WI38 (cell line): ENCODE measurements around the gene GFOD1.

Experiments
- H3K4me3 ChIP-seq: 2 replicates; pipeline ENCODE4 v1.5.1; 2011; ENCODE audit warnings: low read depth, mild to moderate bottlenecking, control low read depth, low read length
- TF ChIP-seq, protein P1 (sequence below): IDR thresholded peaks from 2 replicates; pipeline ENCODE4 v1.5.1; 2012; ENCODE audit warnings: low read depth, mild to moderate bottlenecking, control low read depth, low read length

The GFOD1 gene

DNA sequence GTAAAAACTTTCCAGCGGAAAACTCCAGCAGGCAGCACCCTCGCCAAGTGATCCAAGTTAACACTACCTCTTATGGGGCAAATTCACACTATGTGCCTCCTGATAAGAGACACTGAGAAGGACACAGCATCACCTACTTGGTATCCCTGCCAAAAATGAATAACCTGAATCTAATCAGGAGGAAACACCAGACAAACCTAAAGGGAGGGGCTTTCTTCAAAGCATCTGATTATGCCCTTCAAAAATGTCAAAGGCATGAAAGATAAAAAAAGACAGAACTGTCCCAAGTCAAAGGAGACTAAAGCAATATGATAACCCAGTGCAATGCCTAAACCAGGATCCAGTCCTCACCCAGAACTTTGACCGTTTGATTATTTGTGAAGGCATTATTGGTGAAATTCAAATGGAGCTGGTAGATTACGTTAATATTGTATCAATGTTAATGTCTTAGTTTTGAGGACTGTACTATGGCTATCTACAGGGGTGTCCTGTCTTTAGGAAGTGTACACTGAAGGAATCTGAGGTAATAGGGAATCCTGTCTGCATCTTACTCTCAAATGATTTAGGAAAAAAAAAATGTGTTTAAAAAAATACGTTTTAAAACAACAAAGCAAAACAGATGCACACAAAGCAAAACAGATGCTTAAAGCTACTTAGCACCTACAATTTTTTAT, 167.4 kb downstream of the GFOD1 start:
- no peak overlapping the region for H3K4me3 ChIP-seq
- TF ChIP-seq, protein P1, sequence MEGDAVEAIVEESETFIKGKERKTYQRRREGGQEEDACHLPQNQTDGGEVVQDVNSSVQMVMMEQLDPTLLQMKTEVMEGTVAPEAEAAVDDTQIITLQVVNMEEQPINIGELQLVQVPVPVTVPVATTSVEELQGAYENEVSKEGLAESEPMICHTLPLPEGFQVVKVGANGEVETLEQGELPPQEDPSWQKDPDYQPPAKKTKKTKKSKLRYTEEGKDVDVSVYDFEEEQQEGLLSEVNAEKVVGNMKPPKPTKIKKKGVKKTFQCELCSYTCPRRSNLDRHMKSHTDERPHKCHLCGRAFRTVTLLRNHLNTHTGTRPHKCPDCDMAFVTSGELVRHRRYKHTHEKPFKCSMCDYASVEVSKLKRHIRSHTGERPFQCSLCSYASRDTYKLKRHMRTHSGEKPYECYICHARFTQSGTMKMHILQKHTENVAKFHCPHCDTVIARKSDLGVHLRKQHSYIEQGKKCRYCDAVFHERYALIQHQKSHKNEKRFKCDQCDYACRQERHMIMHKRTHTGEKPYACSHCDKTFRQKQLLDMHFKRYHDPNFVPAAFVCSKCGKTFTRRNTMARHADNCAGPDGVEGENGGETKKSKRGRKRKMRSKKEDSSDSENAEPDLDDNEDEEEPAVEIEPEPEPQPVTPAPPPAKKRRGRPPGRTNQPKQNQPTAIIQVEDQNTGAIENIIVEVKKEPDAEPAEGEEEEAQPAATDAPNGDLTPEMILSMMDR: no peak

- H3K4me3 ChIP-seq: no peak overlapping the region
- TF ChIP-seq, protein P1: no peak
Measured at GRCh38 chr6:13318821-13319220, 168.6 kb downstream of the GFOD1 start.

DNA sequence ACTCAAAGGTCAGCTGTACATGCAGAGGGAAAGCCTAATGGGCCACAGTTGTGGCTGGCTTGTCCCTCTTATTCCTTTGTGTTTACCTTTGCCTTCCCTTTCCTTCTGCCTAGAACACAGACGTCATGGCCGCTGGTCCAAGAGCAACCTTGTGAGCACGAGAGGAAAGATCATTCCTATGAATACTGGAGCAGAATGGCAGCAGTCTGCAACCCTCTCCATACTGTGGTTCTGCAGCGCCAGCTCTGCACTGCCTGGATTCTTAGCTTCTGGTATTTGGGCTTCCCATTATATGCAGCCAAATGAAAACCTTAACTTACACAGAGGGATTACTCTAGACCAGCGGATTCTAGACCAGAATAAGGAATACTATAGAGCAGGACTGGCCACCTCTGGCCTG, 171.5 kb downstream of the GFOD1 start:
- TF ChIP-seq, protein P1: no peak
- no peak overlapping the region for H3K4me3 ChIP-seq

DNA sequence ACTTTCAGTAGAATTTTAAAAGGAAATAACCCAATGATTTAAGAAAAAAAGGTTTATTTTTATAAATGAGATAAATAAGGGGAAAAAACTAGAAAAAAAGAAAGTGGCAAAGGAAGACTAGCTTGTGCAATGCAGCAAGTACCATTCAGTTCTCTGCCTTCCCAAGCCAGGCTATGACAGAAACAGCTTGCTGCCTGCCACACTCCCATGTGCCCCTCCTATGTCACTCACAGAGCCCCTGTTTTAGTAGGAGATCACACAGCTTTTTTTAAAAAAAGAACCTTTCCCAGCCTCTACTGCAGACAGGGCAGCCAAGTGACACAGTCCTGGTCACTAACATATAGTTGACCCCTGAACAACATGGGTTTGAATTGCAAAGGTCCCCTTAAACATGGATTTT, 172.6 kb downstream of the GFOD1 start:
- TF ChIP-seq, protein P1: no peak
- H3K4me3 ChIP-seq: no peak overlapping the region

GRCh38 chr6:13311155-13311554, 176.2 kb downstream of the GFOD1 start:
- TF ChIP-seq, protein P1: no peak
- H3K4me3 ChIP-seq: no peak overlapping the region

DNA sequence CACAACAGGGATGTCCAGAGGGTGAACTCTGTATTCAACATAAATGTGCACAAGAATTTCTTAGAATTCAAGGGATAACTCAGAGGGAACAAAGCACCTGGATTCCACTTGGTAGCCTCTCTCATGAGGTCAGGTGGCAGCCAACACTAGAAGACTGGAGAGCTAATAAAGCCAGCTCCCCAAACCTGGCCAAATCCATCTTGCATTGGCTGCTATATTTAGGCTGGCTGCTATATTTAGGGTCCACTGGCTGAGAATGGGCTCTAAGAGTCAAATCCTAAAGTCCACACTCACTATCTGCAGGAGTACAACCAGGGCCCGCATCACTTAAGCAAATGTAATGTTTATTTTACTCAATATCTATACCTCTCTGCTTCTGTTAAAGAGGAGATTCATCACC, 179.1 kb downstream of the GFOD1 start:
- TF ChIP-seq, protein P1: no peak
- no peak overlapping the region for H3K4me3 ChIP-seq
